HG02759 (cell line): Measurements from ENCODE around the gene JAZF1.
"Not testable (repeated sequence)": the region's sequence is repeated elsewhere in the genome, so short reads cannot be mapped to it uniquely, and the experiment has no call there.

ENCODE experiments used
- ATAC-seq: cut with Tn5 transposase; IDR thresholded peaks from one replicate; pipeline ENCODE4 v1.9.1; 2021; ENCODE audit warnings: mild to moderate bottlenecking, moderate library complexity; ENCODE audit not compliant: unreplicated experiment

The JAZF1 gene

DNA sequence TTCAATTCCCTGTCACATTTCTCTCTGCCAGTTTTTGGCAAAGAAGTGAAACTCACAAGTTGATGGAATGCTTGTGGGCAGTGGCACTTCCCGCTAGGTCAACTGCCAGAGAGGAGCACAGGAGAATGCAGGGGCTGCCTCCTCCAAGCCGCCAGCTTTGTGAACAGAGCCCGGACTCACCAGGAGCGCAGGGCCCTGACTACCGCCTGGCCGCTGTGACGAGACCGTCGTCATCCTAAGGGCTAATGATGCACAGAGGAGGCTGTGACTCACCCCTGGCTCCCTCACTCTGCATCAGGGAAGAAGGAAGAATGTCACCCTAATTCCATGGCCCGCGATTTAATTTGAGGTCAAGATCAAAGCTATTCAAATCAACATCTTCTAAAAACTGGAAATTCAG, 316.7 kb downstream of the JAZF1 start:
- ATAC-seq = no peak

DNA sequence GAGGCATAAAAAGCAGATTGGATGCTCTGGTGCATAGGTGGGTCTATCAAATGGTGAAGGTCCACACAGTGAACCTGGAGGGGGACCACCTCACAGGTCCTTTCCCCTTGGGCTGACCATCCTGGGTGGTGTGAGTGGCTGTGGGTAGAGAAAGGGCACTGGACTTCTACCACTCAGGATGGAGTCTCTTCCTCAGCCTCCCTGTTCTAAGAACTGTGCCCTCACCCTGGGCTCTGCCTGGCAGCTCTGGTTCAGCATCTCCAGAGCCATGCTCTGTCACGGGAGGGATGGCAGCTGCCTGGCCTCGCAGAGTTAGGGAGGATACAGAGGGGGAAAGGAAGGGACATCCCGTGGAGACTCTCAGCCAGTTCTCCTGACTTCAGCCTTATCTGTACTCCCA, 318.8 kb downstream of the JAZF1 start:
- ATAC-seq = no peak

DNA sequence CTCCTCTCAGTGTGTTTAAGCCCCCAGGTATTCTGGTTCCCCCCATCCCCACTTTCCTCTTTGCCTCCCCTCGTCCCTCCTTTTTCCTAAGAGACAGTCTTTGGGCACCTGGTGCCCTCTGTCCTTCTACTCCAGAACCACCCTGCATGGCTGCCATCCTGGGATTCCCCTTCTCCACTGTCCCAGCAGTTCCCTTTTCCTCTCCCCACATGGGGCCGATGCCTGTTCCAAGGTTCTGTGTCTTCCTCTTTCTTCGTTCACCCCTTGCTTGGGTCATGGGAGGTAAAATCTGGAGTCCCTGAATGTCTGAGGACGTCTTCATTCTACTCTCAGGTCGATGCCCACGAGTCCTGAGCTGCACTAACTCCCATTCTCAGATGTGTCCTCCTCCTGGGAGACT, 319.8 kb downstream of the JAZF1 start:
- ATAC-seq = no peak

DNA sequence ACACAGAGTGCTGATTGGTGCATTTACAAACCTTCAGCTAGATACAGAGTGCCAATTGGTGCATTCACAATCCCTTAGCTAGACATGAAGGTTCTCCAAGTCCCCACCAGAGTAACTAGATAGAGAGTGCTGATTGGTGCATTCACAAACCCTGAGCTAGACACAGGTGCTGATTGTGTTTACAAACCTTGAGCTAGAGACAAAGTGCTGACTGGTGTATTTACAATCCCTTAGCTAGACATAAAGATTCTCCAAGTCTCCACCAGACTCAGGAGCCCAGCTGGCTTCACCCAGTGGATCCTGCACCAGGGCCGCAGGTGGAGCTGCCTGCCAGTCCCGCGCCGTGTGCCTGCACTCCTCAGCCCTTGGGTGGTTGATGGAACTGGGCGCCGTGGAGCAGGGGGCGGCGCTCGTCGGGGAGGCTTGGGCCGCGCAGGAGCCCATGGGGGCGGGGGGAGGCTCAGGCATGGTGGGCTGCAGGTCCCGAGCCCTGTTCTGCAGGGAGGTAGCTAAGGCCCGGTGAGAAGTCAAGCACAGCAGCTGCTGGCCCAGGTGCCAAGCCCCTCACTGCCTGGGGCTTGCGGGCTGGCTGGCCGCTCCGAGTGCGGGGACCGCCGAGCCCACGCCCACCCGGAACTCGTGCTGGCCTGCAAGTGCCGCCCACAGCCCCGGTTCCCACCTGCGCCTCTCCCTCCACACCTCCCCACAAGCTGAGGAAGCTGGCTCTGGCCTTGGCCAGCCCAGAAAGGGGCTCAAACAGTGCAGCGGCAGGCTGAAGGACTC, 323.7 kb downstream of the JAZF1 start:
- ATAC-seq = not testable (repeated sequence)

DNA sequence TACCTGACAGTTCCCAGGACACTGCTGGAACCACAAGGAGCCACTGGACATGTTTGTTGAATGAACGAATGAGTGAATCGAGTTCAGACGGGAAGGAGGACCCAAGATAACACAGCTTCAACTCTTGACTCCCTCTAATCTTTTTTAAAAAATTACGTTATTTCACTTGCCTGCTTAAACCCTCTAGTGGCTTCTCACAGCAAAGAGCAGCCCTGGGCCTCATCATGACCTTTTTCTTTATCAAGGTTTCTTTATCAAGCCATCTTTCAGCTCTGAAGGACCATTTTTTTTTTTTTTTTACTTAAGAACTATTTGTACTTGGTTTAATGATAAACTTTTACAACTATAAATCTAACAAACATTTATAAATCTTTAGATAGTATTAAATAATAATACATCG, 330.1 kb downstream of the JAZF1 start:
- no peak for ATAC-seq

DNA sequence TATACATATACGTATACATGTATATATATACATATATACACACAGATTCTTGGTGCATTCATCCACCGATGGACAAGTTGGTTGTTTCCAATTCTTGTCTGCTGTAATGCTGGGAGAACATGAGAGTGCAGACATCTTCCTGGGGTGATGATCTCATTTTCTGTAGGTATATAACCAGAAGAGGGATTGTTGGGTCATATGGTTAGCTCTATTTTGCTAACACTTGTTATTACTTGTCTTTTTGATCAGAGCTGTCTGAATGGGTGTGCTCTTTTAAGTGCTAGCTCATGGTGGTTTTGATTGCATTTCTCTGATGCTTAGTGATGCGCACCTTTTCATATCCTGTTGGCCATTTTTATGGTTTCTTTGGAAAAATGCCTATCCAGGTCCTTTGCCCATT, 334.2 kb downstream of the JAZF1 start:
- no peak for ATAC-seq

DNA sequence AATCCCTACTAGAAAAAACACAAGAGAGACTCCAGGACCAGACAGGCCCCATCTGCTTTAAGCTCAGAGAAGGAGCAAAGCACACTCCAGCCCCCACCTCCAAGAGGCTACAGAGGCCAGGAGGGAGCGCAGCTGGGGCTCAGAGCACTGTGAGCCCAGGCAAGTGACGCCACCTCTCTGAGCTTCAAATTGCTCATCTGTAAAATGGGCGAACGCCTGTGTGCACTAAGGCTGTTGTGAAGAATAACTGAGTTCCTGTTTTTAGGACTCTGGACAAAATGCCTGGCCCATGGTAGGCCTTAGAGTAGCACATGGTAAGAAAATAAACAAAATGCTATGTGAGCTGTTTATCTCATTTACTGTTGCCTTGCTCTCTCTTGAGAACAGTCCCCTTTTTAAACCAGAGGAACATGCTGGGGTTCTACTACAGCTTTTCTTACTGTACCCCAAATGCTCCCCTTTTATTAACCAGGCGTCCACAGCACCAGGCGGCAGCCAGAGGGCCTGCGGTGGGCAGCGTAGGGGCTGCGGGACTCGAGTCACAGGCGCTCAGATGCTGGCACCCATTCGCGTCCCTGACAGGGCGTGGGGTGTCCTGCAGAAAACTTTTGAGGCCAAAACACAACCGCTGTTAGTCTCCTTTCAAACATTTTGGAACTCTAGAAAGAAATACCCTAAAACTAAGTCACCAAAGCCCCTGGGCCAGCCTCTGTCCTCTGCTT, 336.9 kb downstream of the JAZF1 start:
- ATAC-seq = no peak

DNA sequence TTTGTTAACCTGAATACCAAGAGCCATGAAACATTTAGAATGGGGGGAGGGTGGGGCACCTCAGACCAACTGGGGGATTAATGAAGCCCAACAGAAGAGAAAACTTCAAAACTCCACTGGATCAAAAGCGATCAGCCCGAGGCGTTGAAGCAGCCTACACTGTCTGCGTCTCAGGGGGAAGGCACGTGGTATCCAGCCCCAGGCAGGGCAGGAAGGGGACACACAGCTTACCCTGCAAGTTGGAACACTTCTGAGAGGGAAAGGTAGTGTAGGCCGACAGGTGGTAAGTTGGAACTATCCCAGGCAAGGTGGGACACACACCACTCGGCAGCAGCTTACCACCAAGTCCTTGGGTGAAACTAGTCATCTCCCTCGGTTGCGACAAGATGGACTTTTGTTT, 337.7 kb downstream of the JAZF1 start:
- no peak for ATAC-seq

DNA sequence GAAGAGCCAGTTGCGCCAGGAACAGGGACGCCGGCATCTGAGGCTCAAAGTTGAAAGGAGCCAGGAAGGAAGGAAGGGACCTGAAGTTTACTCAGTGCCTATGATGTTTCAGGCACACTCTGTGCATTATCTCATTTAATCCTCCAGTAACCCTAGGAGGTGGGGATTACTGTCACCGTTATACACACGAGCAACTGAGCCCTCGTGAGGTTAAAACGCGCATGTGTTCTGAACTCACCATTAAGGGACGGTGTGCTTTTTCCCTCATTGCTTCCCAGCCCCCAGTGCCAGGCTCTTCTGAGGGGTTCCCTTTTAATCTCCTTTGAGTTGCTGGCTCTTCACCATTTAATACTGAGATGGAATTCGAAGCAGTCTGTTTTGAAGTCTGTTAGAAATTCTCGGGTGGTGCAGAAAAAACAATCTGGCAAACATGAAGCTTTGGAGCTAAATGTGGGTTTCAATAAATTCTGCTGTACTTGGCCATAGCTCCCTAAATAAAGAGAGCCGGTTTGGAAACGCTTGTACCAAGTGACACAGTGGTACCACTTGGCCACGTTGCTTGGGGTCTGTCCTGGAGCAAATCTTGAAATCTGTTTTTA, 338.4 kb downstream of the JAZF1 start:
- no peak for ATAC-seq

DNA sequence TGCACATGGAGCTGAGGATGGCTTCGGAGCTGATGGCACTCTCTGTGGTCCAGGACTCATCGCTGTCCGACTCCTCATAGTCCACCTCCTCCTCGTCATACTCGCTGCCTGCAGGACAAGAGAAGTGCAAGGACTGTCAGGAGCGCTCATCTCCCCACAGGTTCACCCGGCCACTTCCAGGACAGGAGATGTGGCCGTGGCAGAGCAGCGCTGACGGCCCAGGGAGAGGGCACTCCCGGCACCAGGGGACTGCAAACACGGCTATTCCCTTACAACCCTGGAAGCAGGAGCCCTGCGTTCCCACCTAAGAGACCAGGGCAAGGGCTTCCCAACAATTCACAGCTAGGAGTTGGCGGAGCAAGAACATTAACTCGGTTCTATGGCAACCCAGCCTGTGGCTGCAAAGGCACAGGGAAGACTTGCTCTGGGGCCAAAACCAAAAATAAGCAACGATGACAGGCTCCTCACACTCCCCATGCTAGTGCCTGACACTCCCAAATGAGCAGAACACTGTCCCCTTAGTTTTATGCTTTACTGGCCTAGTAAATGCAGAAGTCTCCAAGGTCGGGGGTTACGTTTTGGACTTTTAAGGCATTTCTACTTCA, 339.7 kb downstream of the JAZF1 start:
- ATAC-seq = no peak

DNA sequence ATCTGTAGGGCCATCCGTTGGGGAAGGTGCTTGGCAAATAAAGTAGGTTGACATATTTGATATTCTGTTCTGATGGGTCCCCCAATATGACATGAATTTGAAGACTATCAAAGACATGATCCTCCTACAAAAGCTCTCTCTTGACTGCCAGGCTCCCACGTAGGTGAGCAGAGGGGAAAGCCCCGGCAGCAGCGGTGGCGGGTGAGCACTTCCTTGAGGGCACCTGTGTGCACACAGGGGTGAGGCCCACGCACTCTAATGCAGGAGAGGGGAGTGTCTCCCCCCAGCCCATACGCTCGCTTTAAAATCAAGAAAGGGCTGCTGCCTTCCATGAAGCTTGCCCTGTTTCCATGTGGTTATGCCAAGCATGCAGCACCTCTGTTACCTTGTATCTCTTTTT, 340.3 kb downstream of the JAZF1 start:
- no peak for ATAC-seq

DNA sequence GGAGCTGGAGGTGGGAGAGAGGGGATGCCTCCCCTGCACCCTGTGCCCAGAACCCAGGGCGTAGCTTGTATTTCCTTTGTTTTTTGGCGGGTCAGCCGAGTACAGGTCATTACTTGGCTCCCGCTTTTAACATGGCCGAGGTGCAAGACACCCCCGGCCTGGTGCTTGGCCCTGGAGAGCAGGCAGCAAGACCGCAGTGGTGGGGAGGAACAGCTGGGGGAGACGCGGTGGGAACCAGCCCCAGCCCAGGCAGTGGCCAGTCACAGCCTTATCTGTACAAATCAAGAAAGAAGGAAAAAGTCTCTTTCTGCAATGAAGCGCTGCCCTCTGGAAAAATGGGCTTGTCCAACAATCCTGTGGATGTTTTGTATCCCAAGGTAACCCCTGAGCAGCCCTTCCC, 341.5 kb downstream of the JAZF1 start:
- ATAC-seq = no peak

DNA sequence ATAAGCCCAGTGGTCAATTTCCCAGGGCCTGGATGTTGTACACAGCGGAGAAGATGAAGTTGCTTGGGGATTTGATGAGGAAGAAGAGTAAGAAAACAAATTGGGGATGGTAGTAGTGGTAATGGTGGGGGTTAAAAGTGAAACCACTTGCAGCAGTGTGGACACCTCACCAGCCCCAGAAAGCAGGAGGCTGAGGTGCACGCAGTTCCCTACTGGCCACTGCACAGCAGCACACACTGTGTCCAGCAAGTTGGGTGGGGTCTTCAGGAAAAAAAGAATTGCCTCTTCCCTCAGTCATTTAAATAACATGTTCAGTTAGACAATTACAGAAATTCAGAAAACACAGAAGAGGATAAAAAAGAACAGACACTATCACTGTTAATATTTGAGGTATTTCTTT, 344.1 kb downstream of the JAZF1 start:
- no peak for ATAC-seq

DNA sequence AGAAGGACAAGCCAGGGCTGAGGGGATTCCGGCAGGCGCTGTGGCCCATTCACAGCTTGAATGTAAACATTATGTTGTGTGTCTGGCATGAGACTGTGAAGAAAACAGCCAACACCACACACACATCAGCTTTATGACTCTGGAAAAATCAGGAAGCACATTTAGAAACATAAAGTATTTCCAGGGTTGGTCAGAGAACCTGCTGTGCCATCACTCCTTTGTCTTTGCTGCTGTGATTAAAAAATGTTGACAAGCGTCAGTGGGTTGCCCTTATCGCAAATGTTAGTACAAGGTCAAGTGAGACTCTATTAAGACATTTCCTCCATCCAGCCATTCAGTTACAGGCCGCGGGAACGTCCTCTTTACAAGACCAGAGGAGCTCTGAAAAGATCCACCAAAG, 345.2 kb downstream of the JAZF1 start:
- no peak for ATAC-seq

DNA sequence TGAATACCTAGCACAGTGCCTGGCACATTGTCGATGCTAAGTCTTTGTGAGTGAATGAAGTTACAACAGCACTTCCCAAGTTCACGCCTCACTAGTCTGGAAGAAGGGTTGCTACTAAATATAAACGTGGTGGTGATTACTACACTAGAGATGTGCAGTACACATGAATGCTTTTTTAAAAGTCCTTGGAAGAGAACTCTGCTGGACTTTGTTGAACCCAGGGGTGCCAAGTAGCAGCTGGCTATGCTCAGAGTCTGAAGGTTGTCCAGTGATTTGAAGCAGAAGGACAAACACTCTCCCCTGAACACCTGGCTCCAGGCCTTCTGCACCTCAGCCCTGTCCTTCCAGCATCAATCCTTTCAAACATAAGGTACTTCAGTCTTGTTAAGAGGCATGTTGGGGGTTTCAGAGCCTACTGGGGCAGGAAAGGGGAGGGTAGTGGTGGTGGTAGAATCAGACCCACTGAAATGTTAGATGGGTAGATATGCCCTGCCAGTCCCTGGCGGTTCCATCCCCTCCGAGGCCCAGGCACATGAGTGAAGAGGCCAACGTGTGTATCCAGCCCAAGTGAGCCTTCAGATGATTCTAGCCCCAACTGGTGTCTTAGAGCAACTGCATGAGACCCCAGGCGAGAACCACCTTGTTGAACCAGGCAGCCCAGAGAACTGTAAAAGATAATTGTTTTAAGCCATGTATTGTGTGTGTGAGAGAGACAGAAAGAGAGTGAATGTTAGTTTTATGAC, 346.2 kb downstream of the JAZF1 start:
- ATAC-seq = no peak

DNA sequence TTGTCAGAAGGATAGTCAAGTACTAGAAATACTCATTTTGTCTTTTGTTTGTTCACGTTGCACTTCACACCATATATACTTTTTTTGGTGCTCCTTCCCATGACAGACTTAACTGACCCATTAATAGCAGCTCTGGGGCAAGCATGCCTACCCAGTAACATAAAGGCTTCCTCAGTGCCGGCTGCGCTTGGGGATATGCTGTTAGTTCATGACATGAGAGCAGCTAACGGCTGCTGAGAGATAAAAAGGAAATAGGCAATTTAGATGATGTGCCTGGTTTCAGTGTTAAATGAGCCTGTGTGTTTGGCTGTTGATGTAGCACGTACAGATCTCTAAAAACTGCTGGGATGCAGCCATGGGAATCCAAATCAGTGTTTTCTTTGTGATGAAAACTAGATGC, 354.2 kb downstream of the JAZF1 start:
- no peak for ATAC-seq

DNA sequence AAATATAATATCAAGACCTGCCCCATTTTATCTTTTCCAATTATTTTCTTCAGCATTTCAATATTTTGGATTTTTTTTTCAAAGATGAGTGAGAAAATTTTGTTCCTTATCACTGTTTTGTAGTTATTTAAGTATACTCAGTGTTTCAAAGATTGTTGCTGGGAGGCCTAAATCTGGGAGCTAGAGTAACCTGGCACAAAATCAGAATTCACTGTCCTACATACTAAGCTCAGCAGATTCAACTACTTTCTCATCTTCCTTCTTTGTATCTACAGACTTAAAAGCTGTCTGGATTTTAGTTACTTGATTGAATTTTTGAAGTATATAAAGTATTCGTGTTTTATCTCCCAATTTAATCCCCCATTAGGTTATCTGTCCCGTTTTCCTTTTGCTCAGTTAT, 354.7 kb downstream of the JAZF1 start:
- no peak for ATAC-seq

DNA sequence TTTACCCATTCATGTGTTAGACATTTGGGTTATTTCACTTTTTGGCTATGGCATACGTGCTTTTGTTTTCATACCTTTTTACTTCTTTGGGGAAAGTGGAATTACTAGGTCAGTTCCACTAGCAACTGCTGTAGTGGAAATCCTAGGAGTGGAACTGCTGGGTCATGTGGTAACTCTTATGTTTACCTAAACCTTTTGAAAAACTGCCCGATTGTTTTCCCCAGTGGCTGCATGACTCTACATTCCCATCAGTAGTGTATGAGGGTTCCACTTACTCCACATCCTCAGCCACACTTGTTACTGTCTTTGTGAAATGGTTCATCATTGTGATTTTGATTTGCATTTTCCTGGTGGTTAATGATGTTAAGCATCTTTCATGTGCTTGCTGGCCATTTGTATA, 358.4 kb downstream of the JAZF1 start:
- ATAC-seq = no peak

DNA sequence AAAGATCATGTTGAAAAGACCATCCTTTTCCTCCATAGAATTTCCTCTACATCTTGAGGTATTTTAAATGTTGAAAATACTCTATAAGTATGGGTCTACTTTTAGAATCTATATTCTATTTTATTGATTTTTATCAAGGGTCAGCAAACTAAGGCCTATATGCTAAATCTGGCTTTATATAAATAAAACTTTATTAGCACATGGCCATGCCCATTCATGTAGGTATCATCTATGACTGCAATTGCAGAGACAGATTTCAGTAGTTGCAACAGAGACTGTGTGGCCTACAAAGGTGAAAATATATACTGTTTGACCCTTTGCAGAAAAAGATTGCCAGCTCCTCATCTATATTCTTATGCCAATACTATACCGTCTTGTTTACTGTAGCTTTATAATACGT, 367.9 kb downstream of the JAZF1 start:
- ATAC-seq = no peak

DNA sequence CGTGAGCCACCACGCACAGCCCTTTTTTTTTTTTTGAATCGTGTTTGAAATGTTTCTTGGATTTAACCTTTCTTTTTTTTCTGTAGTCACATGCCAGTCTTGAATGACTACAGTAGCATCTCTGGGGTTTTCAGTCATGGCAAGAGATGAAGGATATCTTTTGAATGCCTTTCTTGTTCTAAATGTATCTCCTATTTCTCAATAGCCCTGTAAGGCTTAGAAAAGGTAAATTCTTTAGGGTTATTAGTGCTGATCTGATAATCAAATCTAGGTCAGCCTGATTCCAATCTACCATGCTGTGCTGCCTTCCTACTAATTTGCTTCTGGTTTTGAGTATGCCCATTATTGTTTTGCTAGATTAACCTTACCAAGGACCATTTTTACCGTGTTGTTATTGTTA, 370.4 kb downstream of the JAZF1 start:
- ATAC-seq = no peak

DNA sequence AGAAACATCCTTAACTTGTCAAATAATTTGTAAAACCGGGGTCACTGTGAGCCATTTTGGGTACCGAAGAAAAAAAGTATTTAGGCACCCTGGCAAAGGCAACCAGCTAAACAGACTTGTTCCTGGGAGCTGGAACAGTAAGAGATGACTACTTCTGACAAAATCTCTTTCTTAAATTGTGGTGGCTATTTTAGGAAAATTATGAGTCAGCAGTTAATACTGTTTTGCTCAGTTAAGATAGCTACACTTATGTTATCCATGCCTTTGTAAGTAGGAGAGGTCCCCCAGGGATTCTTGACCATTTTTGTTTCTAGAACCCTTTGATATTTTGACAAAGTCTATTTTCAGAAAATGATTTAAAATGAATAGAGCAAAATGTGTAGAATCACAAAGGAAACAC, 372.0 kb downstream of the JAZF1 start:
- ATAC-seq = no peak
